ENCODE data around the gene CD248.

The CD248 gene

DNA sequence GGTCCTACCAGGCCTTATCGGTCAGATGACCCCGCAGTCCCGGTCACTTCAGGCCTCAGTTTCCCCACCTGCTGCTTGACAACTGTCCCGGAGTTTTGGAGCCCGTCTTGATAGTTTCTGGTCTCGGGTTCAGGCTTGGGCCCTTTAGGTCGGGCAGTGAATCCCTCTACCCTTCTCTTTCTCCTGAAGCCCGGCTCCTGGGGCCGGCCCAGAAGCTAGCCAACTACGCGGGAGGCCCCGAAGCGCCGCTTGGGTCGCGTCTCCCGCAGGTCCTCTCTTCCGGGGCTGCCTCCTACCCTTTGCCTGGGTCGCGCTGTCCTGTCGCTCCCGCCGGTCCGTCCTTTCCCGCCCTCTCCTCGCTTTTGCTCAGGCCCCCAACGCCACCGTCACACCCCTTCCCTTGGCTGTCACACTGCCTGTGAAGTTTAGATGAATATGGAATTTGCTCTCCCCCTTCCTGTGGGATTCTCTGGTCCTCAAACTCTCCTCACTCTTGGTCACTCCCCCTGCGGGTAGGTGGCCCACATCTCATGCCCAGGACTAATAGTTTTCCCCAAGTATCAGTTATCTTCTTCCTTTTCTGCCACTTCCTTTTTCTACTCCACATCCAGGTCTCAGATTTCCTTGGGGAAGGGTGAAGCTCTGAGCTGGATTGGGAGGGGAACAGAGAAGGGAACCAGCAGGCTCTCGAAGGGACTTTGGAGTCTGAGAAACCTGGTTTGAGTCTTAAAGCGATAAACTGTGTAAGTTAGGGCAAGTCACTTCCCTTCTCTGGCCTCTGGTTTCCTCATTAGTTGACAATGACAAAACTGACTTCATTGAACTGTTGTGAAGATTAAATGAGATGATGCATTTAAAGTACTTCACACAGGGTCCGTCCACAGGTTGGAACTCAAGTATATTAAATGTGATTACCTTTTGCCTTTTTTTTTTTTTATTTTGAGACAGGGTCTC, 47.6 kb downstream of the CD248 start:
- DNase-seq, result peak; percentile 33

DNA sequence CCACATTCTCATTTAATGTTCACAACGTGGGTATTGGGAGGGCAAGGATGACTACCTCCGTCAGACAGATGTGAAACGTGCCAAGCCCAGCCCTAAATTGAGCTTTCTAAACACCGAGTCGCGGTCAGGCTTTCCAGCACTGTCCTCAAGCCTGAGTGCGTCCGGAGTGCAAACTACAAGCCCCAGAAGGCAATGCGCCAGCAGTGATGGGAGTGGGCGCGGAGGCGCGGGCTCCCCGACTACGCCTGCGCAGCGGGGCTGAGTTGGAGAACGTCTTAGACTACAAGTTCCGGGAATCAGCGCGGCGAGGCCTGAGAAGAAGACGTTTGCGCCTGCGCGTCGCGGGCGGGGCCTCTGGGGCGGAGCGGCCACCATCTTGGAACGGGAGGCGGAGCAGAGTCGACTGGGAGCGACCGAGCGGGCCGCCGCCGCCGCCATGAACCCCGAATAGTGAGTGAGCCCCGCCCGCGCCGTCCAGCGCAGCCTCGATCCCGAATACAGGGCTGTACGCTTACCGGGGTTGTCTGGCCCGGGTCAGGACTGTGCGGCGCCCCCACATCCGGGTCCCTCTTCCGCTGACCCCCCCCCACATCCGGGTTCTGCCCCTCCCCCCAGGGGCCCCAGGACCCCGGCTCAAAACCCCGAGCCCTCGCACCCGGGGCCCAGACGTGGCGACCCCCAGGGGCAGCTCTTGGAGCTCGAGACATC, 48.4 kb downstream of the CD248 start, which contains the start of gene RAB1B:
Gene RAB1B, plus strand, starts transcription at position 396 of the 708 bp plus-strand sequence. Its CDS starts 41 bp downstream, at position 437.
- DNase-seq, result peak; percentile 99

DNA sequence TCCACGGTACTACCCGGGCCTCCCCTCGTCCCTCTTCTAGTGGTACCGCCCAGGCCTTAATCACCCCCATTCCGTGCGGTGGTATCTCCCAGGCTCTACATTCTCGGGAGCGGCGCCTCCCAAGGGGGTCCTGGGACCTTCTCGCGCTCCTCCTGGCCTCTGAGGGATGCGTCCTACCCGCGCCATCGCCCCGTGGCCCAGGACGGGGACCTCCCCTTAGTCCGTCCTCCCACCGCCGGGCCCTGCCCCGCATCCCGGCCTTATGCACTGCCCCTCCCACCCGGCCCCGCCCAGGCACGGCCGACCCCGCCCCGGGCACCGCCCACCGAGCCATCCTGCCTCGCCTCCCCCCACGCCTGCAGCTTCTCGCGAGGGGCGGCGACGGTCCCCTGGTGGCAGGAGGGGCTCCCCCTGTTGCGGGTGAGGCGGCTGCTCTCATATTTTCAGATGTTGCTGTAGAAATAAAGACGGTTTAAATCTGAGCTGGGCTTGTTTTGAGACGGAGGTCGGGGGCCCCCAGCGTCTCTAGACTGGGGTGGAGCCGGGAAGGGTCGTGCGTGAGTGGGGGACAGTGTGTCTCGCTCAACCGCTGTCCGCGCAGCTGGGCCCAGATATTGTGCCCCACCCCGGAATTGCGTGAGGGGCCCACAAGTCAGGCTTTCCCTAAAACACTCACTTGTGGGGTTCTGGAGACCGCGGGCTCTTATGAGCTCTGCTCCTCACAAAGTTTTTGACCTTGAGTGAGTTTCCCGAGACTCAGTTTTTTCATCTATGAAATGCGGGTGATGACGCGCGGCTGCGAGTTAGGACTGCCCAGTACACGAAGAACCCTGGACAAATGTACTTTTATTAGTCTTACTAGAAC, 49.2 kb downstream of the CD248 start:
- DNase-seq, result peak; percentile 81

DNA sequence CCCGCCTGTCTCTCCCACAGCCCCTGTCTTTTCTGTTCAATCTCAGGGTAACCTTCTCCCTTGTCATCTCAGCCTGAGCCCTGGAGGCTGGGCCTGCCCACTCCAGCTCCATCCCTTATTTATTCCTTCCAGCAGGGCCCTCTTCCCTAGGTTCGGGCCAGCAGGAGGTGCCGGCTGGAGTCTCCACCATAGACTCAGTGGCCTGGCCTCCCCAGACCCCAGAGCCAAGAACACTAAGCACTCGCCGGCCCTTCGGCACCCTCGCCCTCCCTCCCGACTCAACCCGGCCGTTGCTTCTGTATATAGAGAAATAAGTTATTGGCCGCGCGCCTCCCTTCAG, 49.8 kb downstream of the CD248 start:
- DNase-seq, result no peak

DNA sequence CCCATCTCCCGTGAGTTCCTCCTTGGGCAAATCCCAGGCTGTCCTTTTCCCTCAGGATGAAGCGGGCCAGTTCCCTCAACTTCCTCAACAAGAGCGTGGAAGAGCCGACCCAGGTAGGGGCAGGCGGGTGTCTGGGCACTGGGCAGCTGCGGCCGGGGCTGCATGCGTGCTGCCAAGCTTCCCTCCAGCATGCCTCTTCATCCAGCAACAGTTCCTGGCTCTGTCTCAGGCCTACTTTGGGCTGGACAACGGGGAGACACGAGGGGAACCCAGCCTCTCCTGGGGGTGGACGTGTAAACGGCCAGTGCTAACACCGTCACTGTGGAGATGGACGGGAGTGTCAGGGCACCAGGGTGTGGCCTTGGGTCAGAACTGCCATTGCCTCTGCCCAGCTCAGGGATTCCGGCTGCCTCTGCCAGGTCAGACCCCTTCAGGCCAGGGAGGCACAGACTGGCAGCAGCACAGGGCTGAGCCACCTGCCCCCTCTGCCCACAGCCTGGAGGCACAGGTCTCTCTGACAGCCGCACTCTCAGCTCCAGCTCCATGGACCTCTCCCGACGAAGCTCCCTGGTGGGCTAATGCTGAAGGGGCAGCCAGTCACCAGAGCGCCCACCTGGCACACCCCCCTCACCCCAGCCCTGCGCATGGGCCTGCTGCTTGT, 50.3 kb downstream of the CD248 start:
- DNase-seq, result no peak

DNA sequence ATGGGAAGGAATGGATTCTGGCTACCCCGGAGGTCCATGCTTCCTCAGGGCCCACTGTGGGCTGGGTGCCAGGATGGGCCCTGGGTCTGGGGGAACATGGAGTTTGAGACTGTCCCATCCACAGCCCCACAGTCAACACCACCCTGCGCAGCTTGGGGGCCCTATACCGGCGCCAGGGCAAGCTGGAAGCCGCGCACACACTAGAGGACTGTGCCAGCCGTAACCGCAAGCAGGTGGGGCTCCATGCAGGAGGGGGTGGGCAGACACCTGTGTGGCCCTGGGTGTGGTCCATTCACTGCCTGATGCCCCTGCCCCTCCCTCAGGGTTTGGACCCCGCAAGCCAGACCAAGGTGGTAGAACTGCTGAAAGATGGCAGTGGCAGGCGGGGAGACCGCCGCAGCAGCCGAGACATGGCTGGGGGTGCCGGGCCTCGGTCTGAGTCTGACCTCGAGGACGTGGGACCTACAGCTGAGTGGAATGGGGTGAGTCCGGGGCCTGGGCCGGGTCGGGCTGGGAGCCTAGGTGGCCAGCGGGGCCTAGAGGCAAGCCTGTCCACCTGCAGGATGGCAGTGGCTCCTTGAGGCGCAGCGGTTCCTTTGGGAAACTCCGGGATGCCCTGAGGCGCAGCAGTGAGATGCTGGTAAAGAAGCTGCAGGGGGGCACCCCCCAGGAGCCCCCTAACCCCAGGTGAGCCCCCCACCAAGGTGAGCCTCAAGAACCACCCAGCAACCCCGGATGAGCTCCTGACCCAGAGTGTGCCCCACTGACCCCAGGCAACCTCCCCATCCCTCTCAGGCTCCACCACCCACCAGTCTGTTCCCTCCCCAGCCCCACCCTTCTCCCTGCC, 51.1 kb downstream of the CD248 start:
- DNase-seq, result no peak

DNA sequence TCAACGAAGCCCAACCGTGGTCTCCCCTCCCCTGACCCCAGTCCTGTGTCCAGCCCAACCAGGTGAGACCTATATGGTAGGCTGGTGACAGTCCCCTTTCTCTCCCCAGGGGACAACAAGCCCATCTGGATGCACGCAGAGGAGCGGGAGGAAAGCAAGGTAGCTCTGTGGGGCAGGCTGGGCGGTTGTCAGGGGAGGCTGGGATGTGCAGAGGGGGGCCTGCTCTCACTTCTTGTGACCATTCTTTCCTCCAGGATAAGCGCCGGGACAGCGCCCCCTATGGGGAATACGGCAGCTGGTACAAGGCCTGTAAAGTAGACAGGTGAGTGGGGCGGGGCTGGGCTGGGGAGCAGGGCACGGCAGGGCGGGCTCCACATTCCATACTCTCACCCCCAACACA, 51.9 kb downstream of the CD248 start:
- DNase-seq, result no peak

All from NCI-H146 (cell line).